ENCODE data around the gene ZBTB8A. TPM values are rescaled to one million over a fixed set of nuclear protein-coding genes. Genes with fewer than 3 reads are reported as not detected.

The ZBTB8A gene
- total RNA-seq, 1 donor from 2014 or later: 10.7 TPM

DNA sequence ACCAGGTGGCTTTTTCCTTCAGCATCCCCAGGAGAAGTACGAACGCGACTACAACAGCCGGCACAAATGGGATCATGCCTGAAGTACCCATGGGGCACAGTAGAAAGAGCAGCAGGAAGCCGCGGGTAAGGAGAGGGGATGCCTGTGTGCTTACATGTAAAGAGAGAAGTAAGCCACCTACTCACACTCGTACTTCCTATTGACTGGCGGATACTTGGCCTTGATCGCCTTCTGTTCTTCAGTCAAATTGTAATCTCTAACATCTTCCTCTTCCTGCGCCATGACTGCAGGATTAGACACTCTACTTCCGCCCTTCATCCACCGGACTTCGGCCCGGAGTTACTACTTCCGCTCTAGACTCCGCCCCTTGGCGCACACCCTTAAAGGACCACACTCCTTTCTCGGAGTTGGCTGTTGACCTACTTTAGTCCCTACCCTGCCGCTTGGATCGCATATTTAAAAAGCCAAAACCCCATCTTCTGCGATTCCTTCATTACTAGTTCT is 111.1 kb downstream of the ZBTB8A start, which contains the start of gene ZBTB8OS:
TSS of gene ZBTB8OS (minus strand) at position 303 of the 504 bp plus-strand sequence. CDS start at position 282, 21 bp downstream.
- H3K27me3 Mint-ChIP-seq (ENCODE audit: unreplicated experiment): no peaks in the 10 kb centered on the region
- H3K4me3 Mint-ChIP-seq (ENCODE audit: unreplicated experiment): peak within 1 kb of the TSS; percentile 91
- TF ChIP-seq CTCF (IDR thresholded peaks at IDR 0.05): no peak
- H3K36me3 Mint-ChIP-seq (ENCODE audit: unreplicated experiment): peaks cover 13% of the 10 kb centered on the region
- H3K4me1 Mint-ChIP-seq (ENCODE audit: unreplicated experiment): peaks cover 39% of the 10 kb centered on the region
- peak; percentile 93 for DNase-seq (ENCODE audit: extremely low spot score, unreplicated experiment)
- peak within 1 kb of the TSS; percentile 100 for H3K27ac Mint-ChIP-seq (ENCODE audit: unreplicated experiment)
- no peaks in the 10 kb centered on the region for H3K9me3 Mint-ChIP-seq (ENCODE audit: unreplicated experiment)

DNA sequence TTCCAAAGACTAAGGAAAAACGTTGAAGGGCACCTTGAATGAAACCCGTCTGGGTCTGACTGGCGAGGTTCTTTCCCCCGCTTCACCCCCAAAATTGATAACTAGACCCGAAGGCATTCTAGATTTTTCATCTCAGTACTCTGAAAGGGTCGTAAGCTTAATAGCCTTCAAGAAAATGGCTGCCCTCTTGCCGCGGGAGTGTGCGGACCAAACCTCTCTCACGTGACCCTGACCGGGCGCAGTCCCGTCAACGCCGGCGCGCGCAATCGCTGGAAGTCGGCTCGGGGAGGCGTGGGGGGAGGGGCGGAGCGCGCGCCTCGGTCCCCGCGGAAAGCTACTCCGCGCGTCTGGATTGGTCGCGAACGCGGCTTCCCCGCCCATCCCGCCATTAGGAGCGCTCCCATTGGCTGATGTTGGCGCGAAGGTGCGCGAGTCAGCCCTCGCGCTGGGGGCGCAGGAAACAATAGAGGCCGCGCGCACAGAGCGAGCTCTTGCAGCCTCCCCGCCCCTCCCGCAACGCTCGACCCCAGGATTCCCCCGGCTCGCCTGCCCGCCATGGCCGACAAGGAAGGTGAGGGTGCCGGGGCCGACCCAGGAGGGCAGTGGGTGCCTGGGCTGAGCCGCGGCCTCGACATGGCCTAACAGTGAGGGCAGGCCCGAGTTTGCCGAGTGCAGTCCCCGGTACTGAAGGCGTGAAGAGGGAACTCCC is 111.7 kb downstream of the ZBTB8A start, which contains the start of gene RBBP4:
TSS of gene RBBP4 (plus strand) at position 457 of the 709 bp plus-strand sequence. CDS start at position 556, 99 bp downstream.
- no peak for TF ChIP-seq CTCF (IDR thresholded peaks at IDR 0.05)
- DNase-seq (ENCODE audit: extremely low spot score, unreplicated experiment): peak; percentile 100
- Mint-ChIP-seq H3K4me1 (ENCODE audit: unreplicated experiment) (peaks cover 45% of the 10 kb centered on the region), H3K27ac (ENCODE audit: unreplicated experiment) (peak within 1 kb of the TSS; percentile 100), H3K27me3 (ENCODE audit: unreplicated experiment) (no peaks in the 10 kb centered on the region), H3K9me3 (ENCODE audit: unreplicated experiment) (no peaks in the 10 kb centered on the region), H3K4me3 (ENCODE audit: unreplicated experiment) (peak within 1 kb of the TSS; percentile 91), H3K36me3 (ENCODE audit: unreplicated experiment) (peaks cover 18% of the 10 kb centered on the region)

DNA sequence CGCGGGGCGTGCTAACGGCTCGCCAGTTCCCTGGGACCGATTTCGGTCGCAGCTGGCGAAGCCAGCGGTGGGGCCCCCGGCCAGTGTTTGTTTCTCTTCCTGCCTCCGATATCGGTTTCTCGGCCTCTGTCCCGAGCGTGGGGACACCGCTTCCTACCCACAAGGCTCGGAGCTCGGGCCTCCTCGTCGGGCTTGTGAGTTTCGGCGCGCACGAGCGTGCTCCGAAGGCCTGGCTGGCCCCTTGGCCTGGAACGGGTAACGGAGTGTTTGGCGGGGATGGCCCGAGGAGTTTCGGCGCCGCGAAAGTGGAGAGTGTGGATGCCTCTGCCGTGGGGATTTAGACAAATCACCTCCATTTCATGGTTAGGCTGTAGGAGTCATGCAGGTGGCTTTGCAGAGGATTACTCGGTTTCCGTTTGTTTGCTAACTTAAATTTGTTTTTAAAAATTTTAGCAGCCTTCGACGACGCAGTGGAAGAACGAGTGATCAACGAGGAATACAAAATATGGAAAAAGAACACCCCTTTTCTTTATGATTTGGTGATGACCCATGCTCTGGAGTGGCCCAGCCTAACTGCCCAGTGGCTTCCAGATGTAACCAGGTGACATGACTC is 112.3 kb downstream of the ZBTB8A start:
- H3K27me3 Mint-ChIP-seq (ENCODE audit: unreplicated experiment): no peaks in the 10 kb centered on the region
- no peak for DNase-seq (ENCODE audit: extremely low spot score, unreplicated experiment)
- no peaks in the 10 kb centered on the region for H3K9me3 Mint-ChIP-seq (ENCODE audit: unreplicated experiment)
- H3K4me1 Mint-ChIP-seq (ENCODE audit: unreplicated experiment): peaks cover 46% of the 10 kb centered on the region
- H3K36me3 Mint-ChIP-seq (ENCODE audit: unreplicated experiment): peaks cover 19% of the 10 kb centered on the region
- TF ChIP-seq CTCF (IDR thresholded peaks at IDR 0.05): no peak
- peak overlapping the region; percentile 91 for H3K4me3 Mint-ChIP-seq (ENCODE audit: unreplicated experiment)
- peak overlapping the region; percentile 100 for H3K27ac Mint-ChIP-seq (ENCODE audit: unreplicated experiment)

DNA sequence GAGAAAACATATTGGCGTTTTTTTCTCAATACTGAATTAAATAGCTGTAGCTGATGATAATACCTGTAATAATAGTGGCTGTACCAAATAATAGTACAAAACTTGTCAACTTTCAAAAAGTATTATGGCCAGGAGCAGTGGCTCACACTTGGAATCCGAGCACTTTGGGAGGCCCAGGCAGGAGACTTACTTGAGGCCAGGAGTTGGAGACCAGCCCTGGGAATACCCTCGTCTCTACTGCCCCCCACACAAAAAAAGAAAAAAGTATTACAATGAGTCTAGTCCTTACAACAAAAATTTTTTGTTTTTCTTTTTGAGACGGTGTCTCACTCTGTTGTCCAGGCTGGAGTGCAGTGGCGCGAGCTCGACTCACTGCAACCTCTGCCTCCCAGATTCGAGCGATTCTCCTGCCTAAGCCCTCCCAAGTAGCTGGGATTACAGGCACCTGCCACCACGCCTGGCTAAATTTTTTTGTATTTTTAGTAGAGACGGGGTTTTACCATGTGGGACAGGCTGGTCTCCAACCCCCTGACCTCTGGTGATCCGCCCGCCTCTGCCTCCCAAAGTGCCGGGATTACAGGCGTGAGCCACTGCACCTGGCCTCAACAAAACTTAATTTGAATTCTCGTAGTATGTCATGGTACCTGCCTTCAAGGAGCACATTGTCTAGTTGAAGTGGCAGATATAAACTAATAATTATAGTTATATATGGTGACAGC is 113.2 kb downstream of the ZBTB8A start:
- no peak for DNase-seq (ENCODE audit: extremely low spot score, unreplicated experiment)
- peak overlapping the region; percentile 100 for H3K27ac Mint-ChIP-seq (ENCODE audit: unreplicated experiment)
- no peaks in the 10 kb centered on the region for H3K27me3 Mint-ChIP-seq (ENCODE audit: unreplicated experiment)
- H3K9me3 Mint-ChIP-seq (ENCODE audit: unreplicated experiment): no peaks in the 10 kb centered on the region
- no peak for TF ChIP-seq CTCF (IDR thresholded peaks at IDR 0.05)
- H3K4me1 Mint-ChIP-seq (ENCODE audit: unreplicated experiment): peaks cover 46% of the 10 kb centered on the region
- H3K4me3 Mint-ChIP-seq (ENCODE audit: unreplicated experiment): peak overlapping the region; percentile 91
- H3K36me3 Mint-ChIP-seq (ENCODE audit: unreplicated experiment): peaks cover 26% of the 10 kb centered on the region

Other genes starting within 250 kb of the ZBTB8A start
- gene HDAC1, start 247.3 kb upstream of the ZBTB8A start, total RNA-seq: 77.5 and 79.2 TPM in 2 replicates
- 169 TPM in 2 replicates for gene MARCKSL1, start 203.2 kb upstream of the ZBTB8A start, total RNA-seq
- gene FAM229A, start 176.9 kb upstream of the ZBTB8A start, total RNA-seq: 8.5 and 8.8 TPM in 2 replicates
- 3.5 and 4.4 TPM in 2 replicates for gene TSSK3, start 176.9 kb upstream of the ZBTB8A start, total RNA-seq
- 71.2 and 77.4 TPM in 2 replicates for gene BSDC1, start 145.0 kb upstream of the ZBTB8A start, total RNA-seq
- gene ZBTB8B, start 74.4 kb upstream of the ZBTB8A start, total RNA-seq: 0.08 and 0.10 TPM in 2 replicates
- 33.2 and 37.0 TPM in 2 replicates for gene ZBTB8OS, start 111.1 kb downstream of the ZBTB8A start, total RNA-seq
- 244 and 254 TPM in 2 replicates for gene RBBP4, start 111.8 kb downstream of the ZBTB8A start, total RNA-seq
- gene SYNC, start 163.3 kb downstream of the ZBTB8A start, total RNA-seq: 23.0 and 24.6 TPM in 2 replicates